ENCODE measurements around the gene ZNF335. TPM values are rescaled to one million over a fixed set of nuclear protein-coding genes. Genes with fewer than 3 reads are reported as not detected.

ZNF335 gene
- total RNA-seq, 1 donor from 2014 or later = 24.1 TPM

DNA sequence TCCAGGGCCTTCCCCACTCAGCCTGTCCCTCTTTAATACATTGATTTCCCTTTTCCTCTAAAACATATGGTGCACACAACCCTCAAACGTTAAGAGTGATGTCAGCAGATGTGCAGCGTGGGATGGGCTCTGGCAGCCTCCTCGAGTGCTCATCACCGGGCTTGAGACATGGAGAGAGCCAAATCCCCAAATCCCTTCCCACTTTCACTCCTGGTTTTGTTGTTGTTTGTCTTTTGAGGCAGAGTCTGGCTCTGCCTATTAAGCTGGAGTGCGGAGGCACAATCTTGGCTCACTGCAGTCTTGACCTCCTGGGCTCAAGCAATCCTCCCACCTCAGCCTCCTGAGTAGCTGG is 54.2 kb downstream of the ZNF335 start:
- Histone ChIP-seq H3K9me3 (no peaks in the 10 kb centered on the region), H3K27ac (peak overlapping the region; percentile 85), H3K4me3 (no peak overlapping the region), H3K27me3 (no peaks in the 10 kb centered on the region), H3K4me1 (peaks cover 40% of the 10 kb centered on the region), H3K36me3 (no peaks in the 10 kb centered on the region)
- TF ChIP-seq POLR2AphosphoS5 (IDR thresholded peaks at IDR 0.05; ENCODE audit: insufficient read depth in 1 of 2, low read depth in 1 of 2) (no peak), CTCF (IDR thresholded peaks at IDR 0.05) (no peak), POLR2A (IDR thresholded peaks at IDR 0.05) (no peak)
- intact Hi-C loops (cut with DNase I) = no loop called here
- DNase-seq (ENCODE audit: extremely low spot score in 2 of 2) = no peak

GRCh38 chr20:45913116-45913515 is 58.9 kb downstream of the ZNF335 start:
- intact Hi-C loops (cut with DNase I) = no loop called here
- Histone ChIP-seq H3K27ac (peak overlapping the region; percentile 87), H3K27me3 (no peaks in the 10 kb centered on the region), H3K9me3 (no peaks in the 10 kb centered on the region), H3K4me1 (peaks cover 44% of the 10 kb centered on the region), H3K36me3 (no peaks in the 10 kb centered on the region), H3K4me3 (no peak overlapping the region)
- DNase-seq (ENCODE audit: extremely low spot score in 2 of 2) = no peak
- TF ChIP-seq POLR2AphosphoS5 (IDR thresholded peaks at IDR 0.05; ENCODE audit: insufficient read depth in 1 of 2, low read depth in 1 of 2) (no peak), POLR2A (IDR thresholded peaks at IDR 0.05) (no peak), CTCF (IDR thresholded peaks at IDR 0.05) (no peak)

DNA sequence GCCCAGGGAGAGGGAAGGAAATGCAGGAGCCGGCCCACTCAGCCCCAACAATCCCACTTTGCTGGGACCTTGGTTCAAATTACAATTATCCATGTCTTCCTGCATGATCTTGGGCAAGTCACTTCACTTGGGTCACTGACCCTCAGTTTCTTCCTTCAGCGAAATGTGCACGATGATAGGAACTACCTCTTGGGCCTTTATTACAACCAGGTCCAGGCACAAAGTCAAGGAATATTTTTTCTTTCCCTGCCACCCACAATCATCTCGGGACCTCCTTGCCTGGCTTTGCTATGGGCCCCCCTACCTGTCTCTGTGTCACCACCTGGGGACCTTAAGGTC is 59.7 kb downstream of the ZNF335 start:
- intact Hi-C loops (cut with DNase I) = no loop called here
- TF ChIP-seq CTCF (IDR thresholded peaks at IDR 0.05) (no peak), POLR2A (IDR thresholded peaks at IDR 0.05) (no peak), POLR2AphosphoS5 (IDR thresholded peaks at IDR 0.05; ENCODE audit: insufficient read depth in 1 of 2, low read depth in 1 of 2) (no peak)
- Histone ChIP-seq H3K9me3 (no peaks in the 10 kb centered on the region), H3K27ac (peak overlapping the region; percentile 87), H3K4me3 (peak overlapping the region; percentile 51 to 56), H3K27me3 (no peaks in the 10 kb centered on the region), H3K36me3 (no peaks in the 10 kb centered on the region), H3K4me1 (peaks cover 38% of the 10 kb centered on the region)
- no peak for DNase-seq (ENCODE audit: extremely low spot score in 2 of 2)

DNA sequence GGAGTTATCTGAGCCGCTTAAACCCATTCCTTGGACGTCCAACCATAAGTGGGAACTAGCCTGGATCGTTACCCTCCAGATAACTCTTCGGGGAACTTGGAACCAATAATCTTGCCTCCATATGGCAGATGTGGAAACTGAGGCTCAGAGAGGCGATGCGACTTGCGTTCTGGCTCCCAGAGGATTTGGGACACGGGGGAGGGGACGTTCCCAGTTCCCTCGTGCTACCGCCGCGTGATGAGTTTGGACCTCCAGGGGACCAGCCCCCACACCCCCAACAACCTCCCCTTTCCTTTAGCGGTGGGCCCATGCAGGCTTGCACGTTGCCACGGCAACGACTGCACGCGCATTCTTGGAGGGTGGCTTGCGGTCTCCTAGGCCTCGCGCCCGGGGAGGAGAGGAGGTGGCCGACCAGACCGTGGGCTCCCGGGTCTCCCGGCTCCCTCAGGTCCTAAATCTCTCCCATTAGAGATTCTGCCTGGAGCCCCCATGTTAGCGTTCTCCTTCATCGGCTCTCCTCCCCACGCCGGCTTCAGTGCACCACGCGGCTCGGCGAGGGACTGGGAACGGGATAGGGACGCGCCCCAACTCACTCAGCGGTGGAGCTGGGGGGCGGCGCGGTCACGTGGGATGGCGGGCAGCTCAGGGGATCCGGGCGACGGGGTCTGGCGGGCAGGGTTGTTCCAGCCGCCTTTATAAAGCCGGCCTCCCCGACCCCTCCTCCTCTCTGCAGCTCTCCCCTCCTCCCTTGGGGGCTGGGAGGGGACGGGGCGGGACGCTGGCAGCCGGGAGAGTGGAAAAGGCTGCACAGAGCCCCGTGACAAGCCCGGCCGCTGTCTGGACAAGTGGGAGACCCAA is 60.3 kb downstream of the ZNF335 start, which contains the start of gene PLTP:
Gene PLTP, minus strand, starts transcription at position 670 of the 858 bp plus-strand sequence. CDS start 703 bp downstream, outside the sequence.
- intact Hi-C loops (cut with DNase I) = no loop called here
- Histone ChIP-seq H3K27me3 (no peaks in the 10 kb centered on the region), H3K4me3 (peak within 1 kb of the TSS; percentile 51 to 56), H3K27ac (peak within 1 kb of the TSS; percentile 87), H3K36me3 (no peaks in the 10 kb centered on the region), H3K4me1 (peaks cover 38% of the 10 kb centered on the region), H3K9me3 (no peaks in the 10 kb centered on the region)
- DNase-seq (ENCODE audit: extremely low spot score in 2 of 2) = no peak
- peak in 1 of 2 donors; percentile 90 for TF ChIP-seq POLR2AphosphoS5 (IDR thresholded peaks at IDR 0.05; ENCODE audit: insufficient read depth in 1 of 2, low read depth in 1 of 2)
- TF ChIP-seq POLR2A (IDR thresholded peaks at IDR 0.05) = peak in 1 of 2 donors; percentile 73
- no peak for TF ChIP-seq CTCF (IDR thresholded peaks at IDR 0.05)

All from vagina (tissue), 2 donors.